NB4 (cell line): ENCODE results near the gene CALML3.

ENCODE experiments used
- POLR2A ChIP-seq: IDR thresholded peaks from 2 replicates; pipeline ENCODE4 v1.6.1; 2011; ENCODE audit warnings: mild to moderate bottlenecking; ENCODE audit not compliant: insufficient read length; ENCODE audit errors: extremely low read depth
- TF ChIP-seq, protein P1 (sequence below): IDR thresholded peaks from one replicate; pipeline ENCODE4 v1.5.1; 2012; ENCODE audit warnings: low read depth, low read length

- no peak for TF ChIP-seq POLR2A
- TF ChIP-seq, protein P1, sequence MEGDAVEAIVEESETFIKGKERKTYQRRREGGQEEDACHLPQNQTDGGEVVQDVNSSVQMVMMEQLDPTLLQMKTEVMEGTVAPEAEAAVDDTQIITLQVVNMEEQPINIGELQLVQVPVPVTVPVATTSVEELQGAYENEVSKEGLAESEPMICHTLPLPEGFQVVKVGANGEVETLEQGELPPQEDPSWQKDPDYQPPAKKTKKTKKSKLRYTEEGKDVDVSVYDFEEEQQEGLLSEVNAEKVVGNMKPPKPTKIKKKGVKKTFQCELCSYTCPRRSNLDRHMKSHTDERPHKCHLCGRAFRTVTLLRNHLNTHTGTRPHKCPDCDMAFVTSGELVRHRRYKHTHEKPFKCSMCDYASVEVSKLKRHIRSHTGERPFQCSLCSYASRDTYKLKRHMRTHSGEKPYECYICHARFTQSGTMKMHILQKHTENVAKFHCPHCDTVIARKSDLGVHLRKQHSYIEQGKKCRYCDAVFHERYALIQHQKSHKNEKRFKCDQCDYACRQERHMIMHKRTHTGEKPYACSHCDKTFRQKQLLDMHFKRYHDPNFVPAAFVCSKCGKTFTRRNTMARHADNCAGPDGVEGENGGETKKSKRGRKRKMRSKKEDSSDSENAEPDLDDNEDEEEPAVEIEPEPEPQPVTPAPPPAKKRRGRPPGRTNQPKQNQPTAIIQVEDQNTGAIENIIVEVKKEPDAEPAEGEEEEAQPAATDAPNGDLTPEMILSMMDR: no peak
These were observed 6.2 kb downstream of the CALML3 start for GRCh38 chr10:5530846-5531557.
